GM19397 (cell line): ENCODE data around the gene NOTCH2.

ENCODE experiments used
- ATAC-seq: cut with Tn5 transposase; IDR thresholded peaks from one replicate; pipeline ENCODE4 v1.9.1; 2021; ENCODE audit warnings: mild to moderate bottlenecking, moderate library complexity; ENCODE audit not compliant: unreplicated experiment

The NOTCH2 gene

DNA sequence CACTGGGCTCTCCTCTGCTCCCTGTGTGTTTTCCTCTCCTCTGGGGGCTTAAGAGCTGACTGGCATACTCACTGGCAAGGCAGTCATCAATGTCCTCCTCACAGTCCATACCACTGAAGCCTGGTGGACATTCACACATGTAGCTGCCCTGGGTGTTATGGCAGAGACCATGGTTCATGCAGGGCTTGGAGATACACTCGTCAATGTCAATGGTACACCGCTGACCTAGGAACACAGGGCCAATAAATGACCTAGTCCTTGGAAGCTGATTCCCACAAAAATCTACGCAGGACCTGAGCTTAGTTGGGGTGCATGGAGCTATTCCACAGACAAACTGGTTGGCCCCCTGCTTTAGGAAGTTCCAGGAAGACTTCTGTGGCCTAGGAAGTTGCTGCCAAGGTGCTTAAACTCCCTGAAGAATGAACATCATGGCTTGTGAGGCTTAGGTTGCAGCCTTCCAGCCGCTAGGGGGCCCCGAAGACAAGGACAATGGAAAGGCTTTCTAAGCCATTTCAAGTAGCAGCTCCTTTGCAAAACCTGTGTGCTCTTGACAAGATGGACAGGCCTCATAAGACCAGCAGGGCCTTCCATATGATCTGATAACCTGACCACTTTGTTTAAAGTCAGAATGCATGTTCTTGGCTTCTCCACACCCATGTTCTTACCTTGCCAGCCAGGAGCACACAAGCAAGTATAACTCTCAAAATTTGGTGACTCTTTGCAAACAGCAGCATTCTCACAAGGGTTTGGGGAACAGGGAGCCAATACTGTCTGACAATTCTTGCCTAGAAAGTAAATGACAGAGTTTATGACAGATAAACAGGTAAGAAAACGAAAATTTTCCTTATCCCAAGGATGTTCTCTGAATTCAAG lies 120.9 kb downstream of the NOTCH2 start:
- no peak for ATAC-seq

DNA sequence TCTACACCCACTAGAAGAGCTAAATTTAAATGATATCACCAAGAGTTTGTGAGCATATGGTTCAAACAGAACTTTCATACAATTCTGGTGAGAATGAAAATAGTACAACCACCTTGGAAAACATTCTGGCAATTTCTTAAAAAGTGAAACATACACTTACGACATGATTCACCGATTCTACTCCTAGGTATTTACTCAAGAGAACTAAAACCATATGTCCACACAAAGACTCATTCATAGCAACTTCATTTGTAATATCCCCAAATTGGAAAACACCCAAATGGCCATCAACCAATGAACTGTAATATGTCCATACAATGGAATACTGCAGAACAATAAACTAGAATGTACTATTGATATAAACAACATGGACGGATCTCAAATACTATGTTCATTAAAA lies 122.0 kb downstream of the NOTCH2 start:
- no peak for ATAC-seq

DNA sequence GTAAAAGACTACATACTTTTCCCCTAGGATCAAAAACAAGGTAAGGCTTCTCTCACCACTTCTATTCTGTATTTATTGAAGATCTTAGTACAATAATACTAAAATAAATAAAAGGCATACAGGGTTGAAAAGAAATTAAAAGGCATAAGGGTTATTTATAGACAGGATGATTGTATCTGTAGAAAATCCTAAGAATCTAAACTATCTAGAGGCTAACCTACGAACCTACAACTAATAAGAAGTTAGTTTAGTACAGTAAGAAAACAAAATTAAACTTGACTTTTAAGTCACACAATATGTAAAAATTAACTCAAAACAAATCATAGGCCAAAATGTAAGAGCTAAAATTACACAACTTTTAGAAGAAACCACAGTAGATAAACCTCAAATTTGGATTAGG lies 122.7 kb downstream of the NOTCH2 start:
- no peak for ATAC-seq

DNA sequence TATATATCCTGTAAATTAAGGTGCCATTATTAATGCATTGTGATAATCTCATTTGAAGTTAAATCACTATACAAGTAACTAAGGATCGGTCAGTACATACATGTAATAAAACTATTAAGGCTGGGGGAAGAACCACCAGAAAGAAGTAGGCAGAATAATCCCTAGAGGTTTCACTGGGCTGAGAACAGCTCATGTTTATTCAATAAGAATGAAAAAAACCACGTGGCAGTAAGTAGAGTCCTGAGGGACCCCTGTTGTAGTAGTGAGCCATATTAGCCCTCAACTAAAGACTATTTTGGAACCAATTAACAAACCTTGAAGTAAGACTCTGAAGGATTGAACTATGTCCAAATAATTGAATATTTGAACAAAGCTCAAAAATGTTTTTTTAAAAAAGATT lies 126.2 kb downstream of the NOTCH2 start:
- ATAC-seq: no peak

DNA sequence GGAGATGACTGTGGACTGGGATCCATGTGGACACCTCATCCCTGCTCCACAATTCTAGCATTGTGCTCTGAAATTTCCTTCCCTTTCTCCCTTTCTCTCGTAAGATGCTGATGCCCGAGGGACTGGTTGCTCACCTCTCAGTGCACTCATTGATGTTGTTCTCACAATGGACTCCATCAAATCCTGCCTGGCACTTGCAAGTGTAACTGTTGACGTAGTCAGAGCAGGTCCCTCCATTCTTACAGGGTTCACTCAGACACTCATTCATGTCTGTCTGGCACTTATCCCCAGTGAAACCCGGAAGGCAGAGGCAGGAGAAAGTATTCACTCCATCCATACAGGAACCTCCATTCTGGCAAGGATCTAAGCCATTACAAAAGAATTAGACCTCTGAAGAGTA lies 128.1 kb downstream of the NOTCH2 start:
- no peak for ATAC-seq

DNA sequence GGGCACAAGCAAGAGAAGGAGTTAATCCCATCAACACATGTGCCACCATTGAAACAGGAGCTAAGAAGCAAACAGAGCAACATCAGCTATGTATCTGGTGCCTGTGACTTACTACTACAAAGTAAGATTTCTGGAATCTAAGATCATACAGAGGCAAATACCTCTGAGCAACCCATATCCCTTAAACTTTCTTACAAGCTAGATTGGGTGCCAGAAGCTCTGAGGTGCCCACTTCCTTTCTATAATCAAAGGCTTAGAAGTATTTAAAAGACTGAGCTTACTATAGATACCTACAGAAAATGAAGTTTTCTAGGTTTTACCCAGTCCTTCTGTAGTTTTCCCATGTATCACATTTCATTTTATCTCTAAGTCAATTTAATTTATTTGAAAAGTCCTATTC lies 128.8 kb downstream of the NOTCH2 start:
- ATAC-seq: no peak

DNA sequence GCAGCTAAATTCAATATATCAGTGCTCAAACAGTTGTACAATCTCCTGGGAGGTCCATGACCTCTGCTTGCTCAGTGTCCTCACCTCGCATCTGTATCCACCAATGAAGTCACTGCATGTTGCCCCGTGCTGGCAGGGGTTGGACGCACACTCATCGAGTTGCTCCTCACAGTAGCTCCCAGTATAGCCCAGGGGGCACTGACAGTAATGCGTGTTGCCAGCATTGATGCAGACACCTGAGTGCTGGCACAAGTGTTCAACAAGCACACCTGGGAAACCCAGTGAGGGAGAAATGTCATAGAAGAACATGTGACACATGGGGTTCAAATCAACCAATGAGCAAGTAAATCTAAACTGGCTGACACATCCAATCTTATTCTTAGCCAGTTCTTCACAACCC lies 132.3 kb downstream of the NOTCH2 start:
- ATAC-seq: no peak

DNA sequence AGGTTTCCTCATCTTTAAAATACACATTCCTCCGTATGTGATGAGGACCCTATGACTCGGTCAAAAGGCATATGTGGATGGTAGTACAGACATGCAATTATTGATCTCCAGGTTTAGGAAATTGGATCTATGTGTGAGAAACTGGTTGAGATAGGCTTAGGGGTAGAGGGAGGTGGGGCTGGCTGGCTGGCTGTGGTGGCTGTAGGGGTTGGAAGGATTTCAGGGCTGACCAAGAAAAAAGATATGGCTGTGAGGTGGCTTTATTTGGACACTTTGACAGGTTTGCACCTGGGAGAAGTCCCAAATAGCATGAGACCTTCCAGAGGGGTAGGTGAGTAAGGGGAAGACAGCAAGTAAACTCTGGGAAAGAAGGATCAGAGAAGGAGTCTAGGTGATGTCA lies 133.5 kb downstream of the NOTCH2 start:
- no peak for ATAC-seq

DNA sequence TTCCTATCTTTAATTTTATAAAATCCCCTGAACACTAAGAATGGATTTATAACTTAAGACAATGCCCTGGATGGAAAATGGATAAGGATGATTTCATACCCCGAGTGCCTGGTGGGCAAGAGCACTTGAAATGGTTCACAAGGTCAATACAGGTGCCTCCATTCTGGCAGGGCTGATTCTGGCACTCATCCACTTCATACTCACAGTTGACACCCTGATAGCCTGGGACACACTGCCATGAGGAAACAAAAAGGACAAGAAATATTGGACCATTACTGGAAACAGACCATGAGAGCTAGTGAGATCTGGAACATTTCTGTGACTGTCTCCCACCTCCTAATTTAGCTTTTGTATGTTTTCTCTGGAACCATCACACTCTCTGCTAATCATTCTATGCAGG lies 134.1 kb downstream of the NOTCH2 start:
- ATAC-seq: no peak

DNA sequence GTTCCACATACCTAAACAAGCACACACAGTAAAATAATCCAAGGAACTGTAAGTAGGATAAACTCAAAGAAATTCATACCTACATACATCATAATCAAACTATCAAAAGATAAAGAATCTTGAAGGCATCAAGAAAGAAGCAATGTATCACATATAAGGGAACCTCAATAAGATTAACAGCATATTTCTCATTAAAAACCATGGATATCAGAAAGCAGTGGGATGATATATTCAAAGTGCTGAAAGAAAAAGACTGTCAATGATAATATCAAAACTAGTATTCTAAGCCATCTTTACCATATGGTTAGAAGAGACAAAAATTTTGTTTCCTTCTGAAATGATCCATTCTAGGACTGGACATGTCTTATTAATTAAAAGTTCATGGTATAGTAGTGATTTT lies 136.1 kb downstream of the NOTCH2 start:
- no peak for ATAC-seq

DNA sequence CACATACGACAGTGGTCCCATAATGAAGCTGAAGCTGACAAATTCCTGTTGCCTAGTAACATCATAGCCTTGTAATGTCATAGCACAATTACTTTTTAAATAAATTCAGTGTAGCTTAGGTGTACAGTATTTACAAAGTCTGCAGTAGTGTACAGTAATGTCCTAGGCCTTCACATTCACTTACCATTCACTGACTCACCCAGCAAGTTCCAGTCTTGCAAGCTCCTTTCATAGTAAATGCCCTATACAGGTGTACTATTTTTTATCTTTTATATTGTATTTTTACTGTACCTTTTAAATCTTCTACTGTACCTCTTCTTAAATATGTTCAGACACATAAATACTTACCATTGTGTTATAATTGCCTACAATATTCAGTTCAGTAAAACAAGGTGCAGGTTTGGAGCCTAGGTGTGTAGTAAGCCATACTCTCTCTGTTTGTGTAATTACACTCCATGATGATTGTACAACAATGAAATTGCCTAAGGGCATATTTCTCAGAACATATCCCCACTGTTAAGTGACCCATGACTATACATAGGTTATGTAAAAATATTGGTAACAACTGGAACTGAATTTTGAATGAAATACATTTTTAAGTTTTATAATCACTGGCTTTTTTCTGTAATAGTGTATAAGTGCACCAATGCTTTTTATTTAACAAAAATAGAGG lies 139.7 kb downstream of the NOTCH2 start:
- no peak for ATAC-seq

DNA sequence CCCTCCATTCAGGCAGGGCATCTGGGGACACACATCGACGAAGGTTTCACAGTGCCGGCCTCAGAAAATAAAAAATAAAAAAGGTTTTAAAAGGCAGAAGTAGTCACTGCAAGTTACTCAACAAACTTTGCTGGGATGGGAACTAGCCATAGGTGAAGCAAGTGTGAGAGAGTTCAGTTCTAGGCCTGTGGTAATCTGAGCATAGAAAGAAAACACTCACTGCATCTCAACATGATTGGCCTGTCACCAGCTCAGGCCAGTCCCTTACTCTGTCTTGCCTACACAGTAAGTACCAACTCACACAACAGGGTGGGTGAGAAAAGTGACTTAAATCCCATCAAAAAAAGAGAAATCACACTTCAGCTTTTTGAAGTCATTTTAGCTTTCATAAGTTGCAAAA lies 142.9 kb downstream of the NOTCH2 start:
- ATAC-seq: no peak

DNA sequence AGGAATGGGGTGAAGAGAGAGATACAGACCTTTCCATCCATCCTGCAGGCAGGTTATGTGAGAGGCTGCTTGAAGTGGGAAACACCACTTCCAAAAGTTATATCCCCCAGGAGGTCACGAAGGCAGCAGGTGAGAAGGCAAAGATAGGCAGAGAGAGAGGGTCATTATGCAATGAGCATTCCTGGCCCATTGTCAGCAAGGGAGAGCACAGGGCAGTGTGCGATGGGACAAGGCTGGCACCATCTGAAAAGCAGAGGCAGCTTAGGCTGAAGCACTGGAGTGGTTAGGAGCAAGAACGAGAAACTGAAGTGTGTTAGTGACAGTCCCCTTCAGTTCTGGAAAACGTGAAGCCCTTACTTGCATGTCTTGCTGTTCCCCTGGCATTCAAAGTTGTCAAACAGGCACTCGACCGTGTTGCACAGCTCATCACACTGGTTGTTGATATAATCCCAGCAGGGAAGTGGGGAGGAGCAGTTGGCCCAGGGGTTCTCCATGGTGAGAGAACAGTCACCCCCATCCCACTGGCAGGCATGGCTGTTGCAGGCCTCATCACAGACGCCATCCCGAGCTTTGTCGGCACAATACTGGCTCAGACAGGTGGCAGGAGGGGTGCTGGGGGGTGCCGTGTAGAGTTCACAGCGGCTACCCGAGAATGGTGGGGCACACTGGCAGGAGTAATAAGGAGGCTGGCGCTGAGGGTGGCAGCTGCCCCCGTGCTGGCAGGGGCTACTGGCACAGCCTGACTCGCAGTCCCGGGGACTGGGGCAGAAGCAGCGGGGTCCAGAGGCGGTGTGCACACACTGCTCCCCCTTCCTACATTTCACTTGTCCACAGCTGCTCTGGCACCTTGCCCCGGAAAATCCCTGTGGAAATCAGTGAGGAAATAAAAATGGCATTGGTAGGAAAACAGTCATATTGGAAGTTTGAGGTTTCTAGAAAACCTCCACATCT lies 144.2 kb downstream of the NOTCH2 start:
- no peak for ATAC-seq

DNA sequence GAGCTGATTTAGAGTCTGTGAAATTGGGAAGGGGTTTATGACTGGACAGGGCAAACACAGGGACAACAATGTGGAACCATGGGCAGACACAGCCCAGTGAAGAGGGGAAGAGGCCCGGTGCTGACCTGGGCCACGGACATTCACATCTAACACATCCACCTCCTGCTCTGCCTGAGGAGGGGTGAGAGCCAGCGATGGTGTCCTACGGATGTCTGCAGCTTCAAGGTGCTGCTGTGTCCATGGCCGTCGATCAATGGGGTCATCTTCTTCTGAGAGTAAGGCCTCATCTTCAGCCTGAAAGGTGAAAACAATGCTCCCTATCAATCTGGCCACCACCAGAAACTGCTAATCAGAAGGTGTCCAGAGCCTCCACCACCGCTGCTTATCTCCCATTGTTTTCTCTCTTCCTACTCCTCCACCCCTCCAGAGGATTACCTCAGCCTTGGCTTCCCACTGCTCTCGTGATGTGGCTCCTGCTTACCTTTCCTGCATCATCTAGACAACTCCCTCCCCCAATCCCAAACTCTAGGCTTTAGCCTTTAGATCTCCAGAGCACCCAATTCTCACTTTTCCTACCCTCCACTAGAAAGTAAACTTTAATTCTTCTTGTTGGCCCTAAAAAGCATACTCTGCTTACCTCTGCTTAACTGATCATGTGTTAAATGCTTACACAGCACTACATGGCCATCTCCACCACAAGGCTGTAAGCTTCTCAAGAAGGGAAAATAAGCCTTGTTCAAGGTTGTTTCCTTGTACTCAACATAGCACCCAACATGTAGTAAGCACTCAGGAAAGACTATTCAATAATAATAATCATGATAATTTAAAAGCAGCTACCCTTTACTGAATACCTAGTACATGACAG lies 149.1 kb downstream of the NOTCH2 start:
- ATAC-seq: no peak

DNA sequence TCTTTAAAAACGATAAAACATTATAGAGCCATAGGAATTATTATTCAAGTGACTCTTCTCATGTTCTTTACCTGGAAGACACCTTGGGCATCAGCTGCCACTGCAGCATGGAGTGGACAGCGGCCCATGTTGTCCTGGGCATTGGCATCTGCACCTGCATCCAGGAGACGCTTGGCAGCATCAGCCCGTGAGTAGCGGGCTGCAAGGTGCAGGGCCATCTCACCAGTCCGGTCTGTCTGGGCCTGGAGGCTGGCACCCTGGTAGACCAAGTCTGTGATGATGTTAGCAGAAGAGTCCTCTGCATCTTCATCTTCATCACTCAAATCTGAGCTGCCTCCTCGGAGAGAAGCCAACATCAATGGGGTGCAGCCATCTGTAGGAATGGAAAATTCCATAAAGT lies 150.2 kb downstream of the NOTCH2 start:
- no peak for ATAC-seq

DNA sequence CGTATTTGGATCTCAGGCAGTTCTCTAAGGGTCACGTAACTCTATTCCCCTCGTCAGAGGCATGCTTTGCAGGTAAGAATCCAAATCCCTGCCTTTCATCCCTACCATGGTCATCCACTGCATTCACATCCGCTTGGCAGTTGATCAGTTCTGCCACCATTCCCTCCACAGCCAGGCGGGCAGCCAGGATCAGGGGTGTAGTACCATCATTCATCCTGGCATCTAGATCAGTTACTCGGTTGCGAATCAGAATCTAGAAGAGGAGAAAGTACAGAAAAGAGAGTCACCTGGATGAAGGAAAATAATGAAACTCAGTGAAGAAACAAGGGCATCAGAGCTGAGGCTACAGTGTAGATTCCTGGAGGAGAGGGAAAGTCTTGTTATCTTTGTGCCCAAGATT lies 151.2 kb downstream of the NOTCH2 start:
- no peak for ATAC-seq

DNA sequence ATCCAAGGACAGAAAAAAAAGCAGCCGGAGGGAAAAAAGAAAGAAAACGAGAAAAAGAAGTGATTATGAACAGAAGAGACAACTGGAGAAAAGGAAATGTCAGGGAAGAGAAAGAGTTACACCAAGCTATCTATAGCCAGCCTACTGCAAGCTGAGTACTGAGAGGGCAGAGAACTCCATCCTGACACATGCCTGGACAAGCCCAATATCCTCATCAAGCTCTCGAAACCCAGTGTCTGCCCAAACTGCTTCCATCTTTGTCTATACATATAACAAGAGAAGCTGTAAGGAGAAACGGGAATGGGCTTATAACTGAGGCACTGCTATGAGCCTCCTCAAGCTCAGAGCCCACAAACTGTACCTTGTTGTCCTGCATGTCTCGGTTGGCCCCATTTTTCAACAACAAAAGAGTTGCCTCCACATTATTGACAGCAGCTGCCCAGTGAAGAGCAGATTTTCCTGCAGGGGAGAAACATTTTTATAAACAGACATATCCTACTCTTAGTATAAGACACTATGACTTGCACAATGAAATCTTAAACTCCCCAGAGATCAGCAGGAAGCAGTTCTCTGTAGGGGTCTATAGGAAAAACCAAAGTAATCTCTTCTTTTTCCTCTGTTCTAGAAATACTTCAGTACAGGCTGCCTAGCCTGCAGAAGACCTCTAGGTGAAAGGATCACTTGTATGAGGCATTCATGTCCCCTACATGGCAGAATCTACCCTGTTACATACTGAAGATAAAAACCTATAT lies 152.0 kb downstream of the NOTCH2 start:
- no peak for ATAC-seq

DNA sequence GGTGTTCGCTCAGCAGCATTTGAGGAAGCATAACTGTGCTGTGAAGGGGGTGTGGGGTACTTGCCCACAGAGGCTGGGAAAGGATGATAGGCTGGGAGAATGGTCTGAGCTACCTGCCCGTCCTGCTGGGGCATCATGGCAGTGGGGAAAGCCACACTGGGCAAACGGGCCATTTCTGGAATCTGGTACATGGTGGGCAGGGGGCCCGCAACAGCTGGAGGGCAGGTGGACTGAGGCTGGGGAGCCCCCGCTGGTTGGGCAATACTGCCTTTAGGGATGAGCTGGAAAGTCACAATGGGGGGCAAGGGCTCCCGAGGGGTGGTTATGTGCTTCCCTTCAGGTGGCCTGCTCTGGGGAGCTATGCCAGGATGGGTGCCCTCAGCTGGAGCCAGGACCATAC lies 153.9 kb downstream of the NOTCH2 start:
- ATAC-seq: no peak

DNA sequence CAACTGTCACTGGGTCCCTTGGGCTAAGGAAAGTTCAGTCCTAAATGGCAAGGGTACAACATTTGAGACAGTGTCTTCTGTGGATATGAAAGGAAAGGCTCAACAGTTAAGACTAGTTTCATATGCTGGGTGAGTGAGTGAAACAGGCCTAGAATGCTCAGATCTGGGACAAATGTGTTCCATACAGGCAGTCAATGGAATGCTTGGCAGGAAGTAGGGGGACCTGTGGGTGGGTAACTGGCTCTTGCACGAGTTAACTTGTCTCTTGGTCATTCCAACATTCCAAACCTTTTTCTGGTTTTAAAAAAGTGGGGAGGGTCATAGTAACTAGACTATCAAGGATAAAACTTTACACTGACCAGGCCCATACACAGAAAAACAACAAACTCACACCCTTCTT lies 155.4 kb downstream of the NOTCH2 start:
- ATAC-seq: no peak

DNA sequence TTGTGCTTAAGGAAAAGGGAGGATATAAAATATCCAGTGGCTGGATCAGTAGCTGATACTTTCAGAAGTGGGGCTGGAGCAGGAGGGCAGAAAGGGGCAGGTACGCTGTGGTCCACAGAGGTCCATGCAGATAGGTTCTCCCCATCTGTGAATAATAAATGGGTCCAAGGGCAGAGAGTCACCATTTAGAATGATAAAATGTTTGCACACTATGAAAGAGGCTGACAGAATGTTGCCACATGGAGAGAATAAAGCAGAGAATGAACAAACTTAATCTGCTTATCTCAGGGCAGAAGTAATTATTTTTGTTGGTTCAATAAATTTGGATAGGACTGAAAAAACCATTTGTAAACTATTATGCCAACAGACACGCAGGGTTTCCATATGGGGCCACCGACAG lies 156.5 kb downstream of the NOTCH2 start:
- no peak for ATAC-seq
